GM18505 (cell line): Measurements from ENCODE around the gene TNFSF11.
A peak's percentile ranks its signal among the peaks of the same experiment; 100 is the strongest.

ENCODE experiments used
- ATAC-seq: cut with Tn5 transposase; IDR thresholded peaks from one replicate; pipeline ENCODE4 v1.9.1; 2021; ENCODE audit not compliant: unreplicated experiment
- POLR2A ChIP-seq: IDR thresholded peaks from 4 replicates; pipeline ENCODE4 v1.6.1; 2011; ENCODE audit warnings: borderline replicate concordance; ENCODE audit not compliant: insufficient read depth, insufficient read length; ENCODE audit errors: extremely low read depth

The TNFSF11 gene

DNA sequence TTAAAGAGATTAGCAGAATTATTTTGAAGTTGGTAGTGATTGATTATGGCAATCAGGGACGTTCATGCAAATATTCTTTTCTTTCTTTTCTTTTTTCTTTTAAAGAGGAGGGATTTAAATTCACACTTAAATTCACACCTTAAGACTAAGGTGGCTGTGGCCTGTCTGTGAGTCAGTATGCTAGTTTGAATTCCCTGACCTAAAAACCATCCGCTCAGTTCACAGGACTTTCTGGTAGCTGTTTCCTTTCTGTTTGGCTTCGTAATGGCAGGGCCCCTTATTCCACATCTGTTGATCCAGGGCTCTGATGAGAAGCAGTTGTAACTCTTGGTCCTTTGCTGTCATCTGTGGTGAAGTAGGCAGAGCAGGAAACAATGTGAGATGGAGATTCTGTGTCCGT, 7.5 kb downstream of the TNFSF11 start:
- TF ChIP-seq POLR2A: no peak
- no peak for ATAC-seq

DNA sequence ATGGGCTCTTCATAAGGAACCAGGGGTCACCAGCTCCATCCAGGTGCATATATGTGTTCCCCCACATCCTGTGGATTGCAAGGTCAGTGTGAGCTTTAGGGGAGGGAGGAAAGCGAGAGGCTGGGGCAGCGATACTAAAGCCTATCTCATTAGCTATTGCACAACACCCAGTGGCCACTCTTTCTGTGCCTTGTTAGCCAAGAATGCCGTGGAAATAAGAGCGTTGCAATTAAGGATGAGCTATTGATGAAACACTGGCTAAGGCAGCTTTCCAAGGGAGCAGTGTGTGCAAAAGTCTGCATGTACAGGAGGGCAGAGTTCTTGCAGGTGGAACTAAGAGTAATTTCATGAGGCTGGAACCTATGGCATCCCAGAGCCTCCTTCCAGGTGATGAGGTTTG, 17.6 kb downstream of the TNFSF11 start:
- no peak for TF ChIP-seq POLR2A
- no peak for ATAC-seq

DNA sequence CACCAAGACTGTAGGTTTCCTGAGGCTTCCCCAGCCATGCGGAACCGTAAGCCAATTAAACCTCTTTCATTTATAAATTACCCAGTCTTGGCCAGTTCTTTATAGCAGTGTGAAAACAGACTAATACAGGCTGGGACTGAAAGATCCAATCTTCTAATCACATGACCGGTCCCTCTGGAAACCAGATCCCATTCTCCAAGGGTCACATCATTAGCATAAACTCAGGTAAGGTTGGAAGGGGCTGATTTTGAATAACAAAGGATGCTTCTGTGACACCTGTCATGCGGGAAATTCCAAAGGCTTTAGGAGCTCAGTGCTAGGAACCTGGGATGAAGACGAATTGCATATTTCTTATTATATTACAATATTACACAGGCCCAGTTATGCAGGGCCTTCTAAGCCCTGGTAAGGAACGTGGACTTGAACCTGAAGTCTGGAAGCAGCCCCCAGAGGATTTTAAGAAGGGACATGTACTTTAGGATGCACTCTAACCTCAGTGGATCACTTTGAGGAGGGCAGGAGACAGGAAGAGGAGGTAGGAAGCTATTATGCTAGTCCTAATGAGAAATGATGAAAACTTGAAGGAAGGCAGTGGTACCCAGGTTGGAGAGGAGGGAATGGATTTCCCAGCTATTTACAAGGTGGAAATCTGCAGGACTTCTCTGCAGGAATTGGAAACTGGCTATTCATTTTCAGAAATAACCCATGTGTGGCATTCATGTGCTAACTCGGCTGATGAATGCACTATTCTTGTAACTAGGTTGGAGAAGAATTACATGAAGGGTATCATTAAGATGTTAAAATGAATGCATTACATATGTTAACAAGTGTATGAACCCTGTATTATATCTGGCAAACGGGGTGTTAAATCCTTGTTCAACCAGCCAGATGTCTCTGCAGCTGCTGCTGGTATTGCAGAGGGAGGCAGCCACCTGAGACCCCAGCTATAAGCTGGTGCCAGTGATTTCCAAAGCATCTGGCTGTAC, 19.3 kb downstream of the TNFSF11 start:
- no peak for TF ChIP-seq POLR2A
- ATAC-seq: no peak

DNA sequence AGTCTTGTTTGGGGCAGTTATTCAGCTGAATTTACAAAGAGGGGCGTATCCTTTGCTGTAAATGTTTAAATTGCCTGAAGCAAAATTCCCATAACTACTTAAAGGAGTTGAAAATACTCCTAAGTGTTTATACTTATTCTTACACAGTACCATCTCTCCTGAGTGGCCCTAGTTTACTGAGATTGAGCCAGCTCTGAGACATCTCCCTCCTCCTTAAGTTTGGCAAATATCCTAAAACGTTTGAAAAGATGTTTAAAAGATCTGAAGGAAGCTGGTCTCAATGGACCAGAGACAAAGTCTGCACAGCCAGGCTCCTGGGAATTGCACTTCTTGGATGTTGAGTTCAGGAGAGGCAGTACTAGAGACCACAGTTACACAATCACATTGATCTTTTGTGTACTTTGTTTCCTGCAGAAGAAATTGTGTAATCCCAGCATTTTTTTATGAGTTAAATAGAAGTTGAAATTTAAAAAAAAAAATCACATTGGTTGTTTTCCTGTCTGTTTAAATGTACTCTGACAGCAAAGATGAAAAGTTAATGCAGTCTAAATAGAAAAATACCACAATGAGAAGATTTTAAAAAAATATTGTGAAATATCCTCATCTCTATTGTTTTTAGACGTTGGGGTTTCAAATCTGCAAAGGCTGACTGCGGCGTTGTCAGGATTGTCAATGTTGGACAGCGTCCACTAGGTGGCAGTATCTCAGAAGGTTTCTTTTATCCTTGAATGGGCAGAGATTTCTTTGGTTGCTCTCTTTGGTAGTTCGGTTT, 20.7 kb downstream of the TNFSF11 start:
- no peak for ATAC-seq
- no peak for TF ChIP-seq POLR2A

DNA sequence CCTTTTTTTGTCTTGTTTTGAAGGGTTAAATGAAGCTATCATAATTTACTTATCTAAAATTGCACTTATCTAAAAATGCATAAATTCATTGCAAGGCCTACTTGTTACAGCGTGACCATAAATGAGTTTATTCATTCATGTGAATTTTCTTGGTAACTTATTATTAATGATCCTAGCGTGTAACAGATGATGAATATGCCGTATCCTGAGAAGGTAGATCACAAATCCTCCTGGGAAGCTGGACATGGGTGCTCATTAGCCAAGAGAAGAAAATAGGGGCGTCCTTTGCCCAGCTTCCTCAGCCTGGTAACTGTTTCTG, 21.3 kb downstream of the TNFSF11 start:
- TF ChIP-seq POLR2A: no peak
- no peak for ATAC-seq

DNA sequence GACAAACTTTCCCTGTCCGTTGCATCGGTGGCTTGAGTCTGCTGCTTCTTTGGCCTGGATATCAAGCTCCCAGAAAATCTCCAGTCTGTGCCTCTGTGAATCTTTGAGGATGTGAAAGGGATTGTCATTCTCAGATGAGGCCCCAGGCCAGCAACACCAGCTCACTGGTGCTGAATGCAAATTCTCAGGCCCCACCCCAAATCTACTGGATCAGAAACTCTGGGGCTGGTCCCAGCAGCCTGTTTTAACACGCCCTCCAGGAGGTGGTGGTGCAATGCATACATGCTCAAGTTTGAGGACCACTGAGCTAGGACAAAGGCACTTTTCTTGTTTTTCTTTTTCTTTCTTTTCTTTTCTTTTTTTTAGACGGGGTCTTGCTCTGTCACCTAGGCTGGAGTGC, 23.6 kb downstream of the TNFSF11 start:
- no peak for TF ChIP-seq POLR2A
- ATAC-seq: no peak

DNA sequence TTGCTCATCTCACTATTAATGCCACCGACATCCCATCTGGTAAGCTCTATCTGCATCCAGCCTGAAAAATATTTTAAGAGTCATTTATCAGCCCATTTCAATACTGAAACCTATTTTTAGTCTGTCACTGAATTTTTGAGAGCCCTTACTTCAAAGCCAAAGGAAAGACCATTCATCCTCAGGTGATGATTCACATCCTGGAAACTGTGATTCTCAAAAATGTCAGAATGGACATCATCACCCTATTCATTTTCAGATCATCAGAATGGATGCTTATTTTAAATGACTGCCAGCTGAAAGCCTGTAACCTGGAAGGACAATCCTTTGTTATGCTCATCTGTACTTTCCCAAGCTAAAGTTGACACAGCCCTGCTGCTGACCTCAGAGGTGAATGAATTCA, 27.0 kb downstream of the TNFSF11 start:
- no peak for ATAC-seq
- no peak for TF ChIP-seq POLR2A

DNA sequence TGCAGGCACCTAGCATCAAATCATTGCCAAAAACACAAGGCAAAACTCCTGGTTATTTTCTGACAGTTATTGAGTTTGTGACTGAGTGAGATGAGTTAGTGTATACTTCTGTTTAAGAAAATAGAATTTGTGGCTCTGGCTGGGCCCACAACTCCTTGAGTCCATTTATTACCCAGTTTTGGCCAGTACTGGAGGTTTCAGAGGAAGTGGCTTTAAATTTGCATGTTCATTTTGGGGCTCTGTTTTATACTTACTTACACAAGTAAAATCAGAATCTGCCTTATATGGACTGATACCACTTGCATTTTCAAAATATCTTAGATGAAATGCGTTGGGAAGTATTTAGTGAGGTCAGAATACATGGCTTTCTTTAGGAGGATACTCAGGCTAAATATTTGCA, 29.0 kb downstream of the TNFSF11 start:
- ATAC-seq: peak; percentile 67

DNA sequence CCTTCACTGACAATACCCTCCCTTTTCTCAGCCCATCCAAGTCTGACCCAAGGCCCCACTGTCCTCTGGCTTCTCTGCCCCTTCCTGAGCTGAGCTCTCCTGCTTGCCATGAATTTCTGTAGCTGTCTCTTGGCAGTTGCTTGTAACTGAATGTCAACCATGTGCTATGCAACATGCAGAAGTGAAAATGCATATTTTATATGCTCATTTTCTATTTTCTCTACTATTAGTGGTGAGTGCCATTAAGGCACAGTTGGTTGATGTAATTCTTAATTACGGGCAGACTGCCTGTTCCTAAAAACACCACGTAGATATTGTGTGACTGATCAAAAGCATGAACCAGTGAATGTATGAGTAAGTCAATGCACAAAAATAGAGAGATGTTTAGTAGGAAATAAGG, 29.6 kb downstream of the TNFSF11 start:
- TF ChIP-seq POLR2A: no peak
- no peak for ATAC-seq

More for the DNA sequence above, 29.0 kb downstream of the TNFSF11 start:
- TF ChIP-seq POLR2A: no peak

DNA sequence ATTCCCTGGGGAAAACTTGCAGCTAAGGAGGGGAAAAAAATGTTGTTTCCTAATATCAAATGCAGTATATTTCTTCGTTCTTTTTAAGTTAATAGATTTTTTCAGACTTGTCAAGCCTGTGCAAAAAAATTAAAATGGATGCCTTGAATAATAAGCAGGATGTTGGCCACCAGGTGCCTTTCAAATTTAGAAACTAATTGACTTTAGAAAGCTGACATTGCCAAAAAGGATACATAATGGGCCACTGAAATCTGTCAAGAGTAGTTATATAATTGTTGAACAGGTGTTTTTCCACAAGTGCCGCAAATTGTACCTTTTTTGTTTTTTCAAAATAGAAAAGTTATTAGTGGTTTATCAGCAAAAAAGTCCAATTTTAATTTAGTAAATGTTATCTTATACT, 33.6 kb downstream of the TNFSF11 start:
- no peak for ATAC-seq
- TF ChIP-seq POLR2A: no peak

DNA sequence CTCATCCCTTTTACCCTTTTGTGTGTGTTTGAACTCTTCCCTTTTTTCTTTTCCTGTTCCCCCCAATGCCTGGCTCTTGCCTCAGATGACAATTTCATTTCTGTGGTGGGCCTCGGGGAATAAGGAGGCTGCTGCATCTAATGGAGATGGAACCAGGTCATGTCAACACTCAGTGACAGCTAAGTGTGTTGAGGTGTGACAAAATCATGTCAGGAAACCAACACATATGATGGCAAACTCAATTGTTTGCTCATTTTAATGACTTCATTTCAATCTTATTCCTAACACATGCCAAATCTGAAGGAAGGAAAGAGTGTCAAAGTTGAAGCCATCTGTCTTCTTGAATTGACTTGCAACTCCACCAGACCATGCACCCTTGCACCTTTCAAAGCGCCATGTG, 36.7 kb downstream of the TNFSF11 start:
- TF ChIP-seq POLR2A: no peak
- ATAC-seq: no peak

DNA sequence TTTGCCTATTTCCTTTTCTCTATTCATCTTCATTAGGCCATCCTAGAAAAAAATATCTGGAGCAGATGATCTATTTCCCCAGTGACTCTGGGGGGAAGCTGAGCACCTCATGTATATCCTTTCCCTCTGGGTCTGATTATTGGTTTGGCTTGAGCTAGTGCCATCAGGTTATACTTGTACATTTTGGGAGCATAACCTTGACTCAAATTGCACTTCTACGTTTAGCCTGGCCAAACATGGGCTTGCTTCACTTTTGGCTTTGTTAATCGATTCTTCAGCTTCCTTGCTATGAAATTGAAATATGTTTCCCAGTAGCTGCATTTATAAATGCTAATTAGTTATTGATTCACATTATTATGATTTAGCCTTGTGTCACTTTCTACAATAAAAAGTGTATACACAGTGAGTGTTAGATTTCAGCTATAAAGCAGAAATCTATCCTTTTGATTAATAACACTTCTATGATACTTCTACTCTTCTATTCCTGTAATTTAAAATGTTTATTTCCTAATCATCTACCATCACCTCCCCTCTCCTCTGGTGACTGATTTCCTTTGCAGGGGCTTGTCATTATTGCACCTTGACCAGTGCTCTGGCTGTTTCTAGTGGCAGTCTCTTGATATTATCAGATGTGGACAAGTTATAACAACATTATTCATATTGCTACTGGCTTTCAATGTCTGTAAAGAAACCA, 37.3 kb downstream of the TNFSF11 start:
- TF ChIP-seq POLR2A: no peak
- ATAC-seq: no peak

DNA sequence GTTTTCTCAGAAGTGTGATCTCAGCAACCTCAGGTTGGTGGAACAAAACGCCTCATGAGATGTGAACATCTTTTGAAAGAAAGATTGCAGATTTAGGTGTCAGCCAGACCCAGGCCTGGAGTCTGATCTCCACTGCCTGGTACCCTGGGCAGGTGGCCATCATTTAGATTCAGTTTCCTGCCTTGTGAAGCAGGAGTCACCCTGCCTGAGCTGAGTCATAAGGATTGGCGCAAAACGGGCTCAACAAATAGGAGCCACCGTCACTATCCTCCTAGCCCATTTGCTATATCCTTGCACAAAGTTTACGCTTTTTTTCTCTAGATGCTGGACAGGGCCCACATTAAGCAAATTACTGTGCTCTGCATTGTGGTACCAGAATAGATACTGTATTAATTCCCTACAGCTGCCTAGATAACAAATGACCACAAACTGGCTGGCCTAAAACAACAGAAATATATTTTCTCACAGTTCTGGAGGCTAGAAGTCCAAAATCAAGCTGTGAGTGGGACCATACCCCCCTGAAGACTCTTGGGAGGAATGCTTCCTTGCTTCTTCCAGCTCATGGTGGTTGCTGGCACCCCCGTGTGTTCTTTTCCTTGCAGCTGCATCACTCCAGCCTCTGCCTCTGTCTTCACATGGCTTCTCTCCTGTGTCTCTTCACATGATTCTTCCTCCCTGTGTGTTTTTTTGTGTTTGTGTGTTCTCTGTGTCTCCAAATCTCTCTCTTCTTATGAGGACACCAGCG, 38.2 kb downstream of the TNFSF11 start:
- no peak for TF ChIP-seq POLR2A
- no peak for ATAC-seq
